Stimulated activated CD4-positive, alpha-beta T cell treated with anti-CD3 and anti-CD28 coated beads, Interleukin-2, amount 100 ng/mL, for 48 hours (primary cell): ENCODE measurements around the gene ASCC2.
A peak's percentile ranks its signal among the peaks of the same experiment; 100 is the strongest.
"Not testable (repeated sequence)": the region's sequence is repeated elsewhere in the genome, so short reads cannot be mapped to it uniquely, and the experiment has no call there.

ENCODE experiments used
- DNase-seq, 2 donors: peaks; one replicate each; pipeline ENCODE4 v3.0.0-alpha.2; 2020

Gene ASCC2

DNA sequence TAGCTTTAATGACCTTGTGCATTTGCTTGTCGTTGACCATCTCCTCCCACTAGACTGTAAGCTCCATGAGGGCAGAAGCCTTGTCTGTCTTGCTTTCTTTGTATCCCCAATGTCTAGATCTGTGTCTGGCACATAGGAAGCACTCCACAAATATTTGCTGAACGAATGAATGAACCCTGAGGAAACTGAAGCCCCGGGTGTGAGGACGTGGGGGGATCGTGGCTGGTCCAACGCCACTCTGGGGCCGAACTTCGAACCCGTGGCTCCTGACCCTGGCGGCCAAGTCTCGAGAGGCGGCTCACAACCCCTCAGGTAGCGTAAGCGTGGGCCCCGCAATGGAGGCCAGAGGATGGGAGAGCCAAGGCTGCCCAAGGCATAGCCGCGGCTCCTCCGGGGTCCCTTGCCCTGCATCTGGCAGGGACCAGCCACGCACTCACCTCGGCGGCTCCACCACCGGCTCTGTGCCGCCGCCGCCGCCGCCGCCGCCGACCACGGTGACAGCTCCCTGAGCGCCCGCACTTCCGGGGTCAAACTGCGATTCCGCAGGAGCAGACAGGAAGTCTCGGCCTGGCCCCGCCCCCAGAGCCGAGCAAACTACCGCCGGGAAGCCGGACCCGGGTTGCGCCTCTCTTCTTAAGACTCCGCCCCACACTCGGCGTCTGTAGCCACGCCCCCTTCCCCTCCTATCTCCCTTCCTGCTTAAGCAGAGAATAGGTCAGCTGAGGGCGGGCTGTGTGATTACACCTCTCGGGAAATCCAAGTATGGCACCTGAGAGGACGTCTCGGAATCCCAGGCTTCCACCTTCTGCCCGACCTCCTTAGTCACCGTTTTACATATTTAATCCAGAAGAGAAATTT lies at the start of gene ASCC2:
ASCC2 (minus strand) TSS at position 534 of the 858 bp plus-strand sequence. CDS start 5,949 bp downstream, outside the sequence.
- DNase-seq = peak; percentile 99

- DNase-seq = no peak
Measured at GRCh38 chr22:29887358-29887757, 49.3 kb upstream of the ASCC2 start.

DNA sequence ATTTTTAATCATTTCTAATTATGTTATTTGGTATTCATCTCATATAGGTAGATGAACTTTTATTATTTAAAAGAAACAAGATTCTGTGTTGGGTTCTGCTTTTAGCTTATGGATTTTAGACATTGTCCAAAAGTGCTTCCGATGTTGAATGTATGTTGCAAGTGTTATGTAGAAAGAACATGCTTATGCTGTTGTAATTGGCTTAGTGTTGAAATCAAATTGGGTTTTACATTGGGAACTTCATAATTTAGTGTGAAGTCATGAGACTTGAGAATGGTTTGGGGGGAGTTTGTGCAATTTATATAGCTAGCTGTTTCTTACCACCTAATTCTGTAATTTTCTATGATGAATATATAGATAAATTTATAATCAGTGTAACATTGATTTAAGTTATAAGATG lies 48.5 kb upstream of the ASCC2 start:
- DNase-seq = no peak

DNA sequence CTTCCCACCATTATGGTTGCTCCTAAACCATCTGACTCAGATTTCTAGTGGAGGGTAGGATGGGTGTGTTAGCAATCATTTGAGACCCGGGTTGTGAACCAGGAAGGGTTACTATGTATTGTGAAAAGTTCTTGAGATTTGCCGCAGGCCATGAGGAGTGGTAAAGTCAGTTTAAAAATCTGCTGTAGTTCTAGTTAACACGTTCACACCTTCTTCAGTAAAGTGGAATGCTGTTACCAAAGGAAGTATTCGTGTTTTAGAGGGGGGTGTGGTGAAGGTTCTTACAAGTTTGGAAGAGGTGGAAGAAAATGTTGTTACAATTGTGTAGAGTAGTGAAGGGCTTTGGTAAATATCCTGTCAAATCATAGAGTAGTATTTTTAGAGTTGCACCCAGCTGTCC lies 47.5 kb upstream of the ASCC2 start:
- DNase-seq = no peak

- no peak for DNase-seq
Measured at GRCh38 chr22:29883775-29884097, 45.7 kb upstream of the ASCC2 start.

DNA sequence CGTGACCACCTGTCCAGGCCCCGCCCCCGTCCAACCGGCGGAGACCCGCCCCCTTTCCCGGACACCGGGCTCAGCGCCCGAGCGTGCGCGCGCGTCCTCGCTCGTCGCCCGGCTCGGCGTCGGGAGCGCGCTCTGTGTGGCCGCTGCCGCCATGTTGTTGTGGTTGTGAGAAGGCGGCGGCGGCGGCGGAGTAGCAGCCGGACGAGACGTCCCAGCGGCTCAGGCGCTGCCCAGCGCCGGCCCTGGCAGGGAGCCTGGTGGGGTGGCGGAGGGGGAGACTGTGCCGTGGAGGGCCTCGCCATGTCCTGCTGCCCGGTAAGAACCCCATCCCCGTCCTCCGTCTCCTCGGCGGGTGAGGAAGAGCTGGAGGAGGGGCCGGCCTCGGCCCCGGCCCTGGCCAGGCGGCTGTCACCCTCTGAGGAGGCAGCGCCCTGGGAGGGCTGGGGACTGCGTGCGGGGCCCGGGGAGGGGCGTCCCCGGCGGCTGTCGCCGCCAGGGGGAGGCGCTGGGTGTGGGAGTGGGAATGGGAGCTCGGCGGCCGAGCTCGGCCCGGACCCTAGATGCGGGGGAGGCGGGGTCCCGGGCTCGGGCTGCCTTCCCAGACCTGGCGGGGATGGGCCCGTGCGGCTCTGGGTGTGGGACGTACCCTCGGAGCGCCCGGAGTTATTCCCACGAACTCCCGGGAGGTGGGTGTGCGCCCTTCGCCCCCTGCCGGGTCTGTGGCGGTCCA lies 45.1 kb upstream of the ASCC2 start, which contains the start of gene MTMR3:
MTMR3 (plus strand) TSS at position 130 of the 730 bp plus-strand sequence. CDS start 87,886 bp downstream, outside the sequence.
- DNase-seq = peak; percentile 95 to 98

DNA sequence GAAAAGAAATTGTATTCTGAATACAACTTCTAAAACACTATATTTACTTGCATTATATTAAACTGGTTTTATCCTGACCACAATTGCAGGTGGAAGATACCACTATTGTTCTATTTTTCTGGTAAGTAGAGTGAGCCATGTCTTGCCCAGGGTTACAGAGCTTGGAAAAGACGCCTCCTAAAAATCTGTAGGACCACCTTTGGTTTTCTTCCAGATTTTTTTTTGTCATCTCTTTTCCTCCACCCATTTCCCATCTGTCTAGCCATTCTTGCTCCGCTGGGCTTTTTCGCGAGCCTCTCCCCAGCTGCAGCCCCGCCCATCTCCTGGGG lies 44.6 kb upstream of the ASCC2 start:
- no peak for DNase-seq

DNA sequence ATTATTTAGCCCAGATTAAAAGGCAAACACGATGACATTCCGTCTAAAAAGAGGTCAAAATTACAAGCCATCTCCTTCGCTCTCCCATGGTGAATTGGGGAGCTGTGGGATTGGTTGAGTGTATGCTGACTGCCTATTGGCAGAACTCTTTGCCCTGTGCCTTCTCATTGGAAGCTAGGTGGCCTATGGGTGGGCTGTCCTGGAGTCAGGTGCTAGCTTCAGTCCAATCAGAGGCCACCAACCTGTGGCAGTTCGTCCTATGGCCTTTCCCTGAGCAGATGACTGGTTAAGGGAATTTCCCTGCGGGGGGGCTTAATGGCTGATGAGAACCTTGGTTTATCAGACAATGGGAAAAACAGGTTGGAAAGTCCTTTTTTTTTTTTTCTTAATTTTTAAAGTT lies 41.7 kb upstream of the ASCC2 start:
- no peak for DNase-seq

DNA sequence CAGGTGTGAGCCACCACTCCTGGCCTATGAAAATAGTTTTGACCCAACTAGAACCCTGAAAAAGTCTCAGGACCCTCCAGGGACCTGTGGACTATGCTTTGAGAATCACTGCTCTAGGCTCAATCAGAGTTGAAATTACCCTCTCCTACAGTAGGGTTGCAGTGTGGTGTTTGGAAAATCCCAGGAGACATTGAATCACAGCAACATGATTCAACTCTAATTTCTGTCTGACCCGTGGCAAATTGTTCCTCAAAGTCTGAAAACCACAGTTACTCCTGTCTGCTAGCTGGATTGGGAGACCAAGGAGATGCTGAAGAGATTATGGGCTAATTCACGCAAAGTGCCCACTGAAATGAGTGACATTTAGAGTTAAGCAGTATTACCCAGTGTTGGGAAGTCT lies 39.5 kb upstream of the ASCC2 start:
- DNase-seq = no peak

- no peak for DNase-seq
Measured at GRCh38 chr22:29873943-29874342, 35.9 kb upstream of the ASCC2 start.

DNA sequence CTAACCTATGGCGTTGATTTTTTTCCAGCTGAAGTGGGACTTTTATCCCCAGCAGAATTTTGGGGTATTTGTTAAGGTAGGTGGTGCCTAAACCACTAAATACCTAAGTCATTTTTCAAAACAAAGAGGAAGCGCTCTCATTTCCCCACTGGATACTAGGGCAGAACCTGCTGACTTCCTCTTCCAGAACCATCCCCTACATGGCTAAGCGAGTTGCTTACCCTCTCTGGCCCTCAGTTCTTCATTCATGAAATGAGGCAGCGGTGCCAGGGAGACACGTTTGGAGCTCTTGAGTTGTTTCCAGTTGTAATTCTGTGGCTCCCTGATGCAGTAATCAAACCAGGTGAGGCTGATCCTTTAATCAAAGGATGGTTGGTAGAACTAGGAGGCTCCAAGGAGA lies 34.9 kb upstream of the ASCC2 start:
- DNase-seq = no peak

GRCh38 chr22:29872144-29872893 lies 34.2 kb upstream of the ASCC2 start:
- no peak for DNase-seq

GRCh38 chr22:29871684-29872083 lies 33.6 kb upstream of the ASCC2 start:
- DNase-seq = no peak

- no peak for DNase-seq
Measured at GRCh38 chr22:29870574-29870973, 32.5 kb upstream of the ASCC2 start.

GRCh38 chr22:29867851-29868250 lies 29.8 kb upstream of the ASCC2 start:
- no peak for DNase-seq

GRCh38 chr22:29867260-29867659 lies 29.2 kb upstream of the ASCC2 start:
- DNase-seq = no peak

GRCh38 chr22:29865572-29865971 lies 27.5 kb upstream of the ASCC2 start:
- not testable (repeated sequence) for DNase-seq

- no peak for DNase-seq
Measured at GRCh38 chr22:29861672-29862297, 23.7 kb upstream of the ASCC2 start.

DNA sequence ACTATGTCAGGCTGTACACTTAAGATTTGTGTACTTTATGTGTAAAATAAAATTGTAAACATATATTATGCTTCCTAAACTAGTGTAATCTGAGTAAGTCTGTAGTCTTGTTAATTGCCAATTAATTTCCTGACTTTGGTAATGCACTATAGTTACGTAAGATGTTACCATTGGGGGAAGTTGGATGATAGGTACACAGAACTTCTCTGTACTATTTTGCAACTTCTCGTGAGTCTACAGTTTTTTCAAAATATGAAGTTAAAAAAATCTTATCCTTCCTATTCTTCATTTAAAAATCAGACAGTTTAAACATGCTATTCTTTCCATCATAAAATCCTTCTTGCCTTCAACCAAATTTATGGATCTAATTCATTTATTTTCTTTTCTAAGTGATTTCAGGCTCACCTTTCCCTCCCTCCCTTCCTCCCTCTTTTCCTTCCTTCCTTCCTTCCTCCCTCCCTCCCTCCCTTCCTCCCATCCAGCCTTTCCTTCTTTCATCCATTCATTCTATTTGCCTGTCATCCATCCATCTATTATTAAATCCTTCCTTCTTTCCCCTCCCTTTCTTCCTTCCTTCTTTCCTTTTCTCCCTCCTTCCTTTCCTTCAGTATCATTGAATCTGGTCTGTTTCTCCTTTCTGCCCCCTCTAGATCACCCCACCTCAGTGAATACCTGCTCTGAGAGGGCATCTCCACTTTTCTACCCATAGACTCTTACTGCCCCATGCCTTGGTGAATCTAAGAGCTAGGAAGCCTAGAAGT lies 22.1 kb upstream of the ASCC2 start:
- DNase-seq = no peak

- not testable (repeated sequence) for DNase-seq
Measured at GRCh38 chr22:29859030-29859429, 21.0 kb upstream of the ASCC2 start.

DNA sequence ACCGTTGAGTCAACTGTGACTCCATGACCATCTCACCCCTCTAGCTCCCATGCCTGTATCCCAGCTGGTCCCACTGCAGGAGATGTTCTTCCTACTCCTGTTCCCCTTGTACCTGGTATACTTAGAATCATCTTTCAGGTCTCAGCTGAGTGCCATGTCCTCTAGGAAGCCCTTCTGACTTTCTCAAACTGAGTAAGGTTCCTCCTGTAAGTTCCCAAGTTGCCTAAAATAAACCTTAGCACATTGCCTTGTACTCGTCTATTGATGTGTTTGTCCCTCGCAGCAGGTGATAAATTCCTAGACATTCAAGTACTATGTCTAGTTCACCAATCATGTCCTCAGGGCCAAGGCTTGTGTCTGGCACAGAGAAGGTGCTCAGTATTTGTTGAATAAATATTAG lies 18.4 kb upstream of the ASCC2 start:
- DNase-seq = no peak

DNA sequence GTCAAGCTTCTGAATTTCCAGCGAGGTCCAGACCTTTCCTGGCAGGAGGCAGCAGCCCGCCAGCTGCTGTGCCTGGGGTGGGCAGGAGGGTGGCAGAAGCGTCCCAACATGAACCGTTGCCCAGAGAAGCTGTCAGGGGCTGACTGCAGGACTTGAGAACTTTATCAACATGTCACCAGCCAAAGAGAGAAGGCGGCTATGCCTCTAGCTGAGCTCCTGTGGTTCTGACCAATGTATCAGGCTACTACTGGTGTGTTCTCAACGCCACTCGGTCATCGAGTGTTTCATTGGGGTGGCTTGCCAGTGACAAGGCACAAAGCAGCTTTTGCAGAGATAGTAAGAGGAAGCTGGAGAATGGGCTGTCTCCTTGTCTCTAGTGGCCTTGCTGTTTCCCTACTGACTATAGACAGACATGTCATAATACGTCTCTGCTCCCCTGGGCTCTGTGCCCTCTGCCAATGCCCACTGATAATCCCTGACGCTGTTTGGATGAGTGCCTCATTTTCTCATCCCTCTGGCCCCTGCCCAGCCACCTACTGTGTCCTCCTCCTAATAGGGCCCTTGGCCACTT lies 17.6 kb upstream of the ASCC2 start:
- no peak for DNase-seq
